Embryonic facial prominence (tissue), 1 donor: ENCODE measurements around the gene SH3D19.
"Not testable (repeated sequence)": the region's sequence is repeated elsewhere in the genome, so short reads cannot be mapped to it uniquely, and the experiment has no call there.

ENCODE experiments used
- DNase-seq: peaks from one replicate; pipeline ENCODE4 v3.0.0-alpha.2; 2016; ENCODE audit errors: extremely low spot score

SH3D19 gene

GRCh38 chr4:151098979-151099228 lies 226.5 kb downstream of the SH3D19 start:
- DNase-seq = no peak

GRCh38 chr4:151097759-151098158 lies 227.6 kb downstream of the SH3D19 start:
- DNase-seq = no peak

GRCh38 chr4:151095142-151095541 lies 230.3 kb downstream of the SH3D19 start:
- DNase-seq = no peak

- no peak for DNase-seq
Observed at GRCh38 chr4:151094290-151094751, 231.1 kb downstream of the SH3D19 start.

GRCh38 chr4:151093203-151093602 lies 232.2 kb downstream of the SH3D19 start:
- no peak for DNase-seq

DNA sequence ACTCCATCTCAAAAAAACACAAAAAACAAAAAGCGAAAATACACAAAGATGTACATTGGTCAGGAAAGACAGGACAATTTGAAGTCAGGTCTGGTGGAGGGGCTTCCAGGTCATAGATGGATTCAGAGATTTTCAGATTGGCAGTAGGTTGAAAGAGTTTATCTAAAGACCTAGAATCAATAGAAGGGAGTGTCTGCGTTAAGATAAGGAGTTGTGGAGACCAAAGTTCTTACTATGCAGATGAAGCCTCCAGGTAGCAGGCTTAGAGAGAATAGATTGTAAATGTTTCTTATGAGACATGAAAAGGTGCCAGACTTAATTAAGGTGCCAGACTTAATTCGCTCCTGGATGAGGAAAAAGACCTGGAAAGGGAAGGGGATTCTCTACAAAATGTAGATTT lies 232.9 kb downstream of the SH3D19 start:
- DNase-seq = no peak

- DNase-seq = no peak
Observed at GRCh38 chr4:151091047-151091446, 234.4 kb downstream of the SH3D19 start.

- no peak for DNase-seq
Observed at GRCh38 chr4:151087467-151087866, 237.9 kb downstream of the SH3D19 start.

DNA sequence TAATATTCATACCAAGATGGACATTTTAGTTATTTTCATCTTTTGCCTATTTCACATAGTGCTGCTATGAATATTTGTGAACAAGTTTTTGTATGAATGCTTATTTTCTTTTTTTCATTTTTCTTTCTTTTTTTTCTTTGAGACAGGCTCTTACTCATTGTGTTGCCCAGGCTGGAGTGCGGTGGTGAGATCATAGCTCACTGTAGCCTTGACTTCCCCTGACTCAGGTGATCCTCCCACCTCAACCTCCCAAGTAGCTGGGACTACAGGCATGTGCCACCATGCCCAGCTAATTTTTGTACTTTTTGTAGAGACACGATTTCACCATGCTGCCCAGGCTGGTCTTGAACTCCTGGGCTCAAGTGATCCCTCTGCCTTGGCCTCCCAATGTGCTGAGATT lies 247.4 kb downstream of the SH3D19 start:
- DNase-seq = not testable (repeated sequence)

DNA sequence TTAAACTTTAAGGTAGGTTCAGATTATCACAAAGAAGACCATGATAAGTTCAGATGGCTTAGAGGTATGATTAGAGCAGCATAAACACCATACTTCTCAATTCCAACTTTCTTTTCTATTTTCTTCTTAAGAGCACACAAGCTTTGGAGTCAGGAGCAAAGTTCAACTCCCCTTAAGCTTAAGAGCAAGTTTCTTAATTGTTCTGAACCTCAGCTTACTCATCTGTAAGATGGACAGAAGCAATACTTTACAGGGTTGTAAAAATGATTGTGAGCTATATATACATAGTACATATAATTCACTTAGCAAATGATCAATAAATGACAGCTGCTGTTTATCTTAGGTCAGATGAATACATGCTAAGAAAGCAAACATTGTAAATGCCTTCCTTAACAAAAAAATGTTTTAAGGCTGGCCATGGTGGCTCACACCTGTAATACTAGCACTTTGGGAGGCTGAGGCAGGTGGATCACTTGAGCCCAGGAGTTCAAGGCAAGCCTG lies 250.9 kb downstream of the SH3D19 start:
- DNase-seq = no peak
